Posterior cingulate gyrus (tissue), 11 donors: ENCODE results near the gene TLL1.

ENCODE experiments used
- DNase-seq, 10 donors: peaks; one replicate each; pipeline versions ENCODE4 v3.0.0 to v3.0.0-alpha.2; 2020 to 2021; ENCODE audit warnings: mixed read lengths in 3 of 10
- intact Hi-C: fragments of 100-400 bp; cut with DNase I; formaldehyde crosslinking; loops from one replicate; pipeline ENCODE4 v1.15.1; 2023

The TLL1 gene

GRCh38 chr4:165879641-165880040 lies 6.6 kb downstream of the TLL1 start:
- intact Hi-C loops: no loop called here
- no peak for DNase-seq

DNA sequence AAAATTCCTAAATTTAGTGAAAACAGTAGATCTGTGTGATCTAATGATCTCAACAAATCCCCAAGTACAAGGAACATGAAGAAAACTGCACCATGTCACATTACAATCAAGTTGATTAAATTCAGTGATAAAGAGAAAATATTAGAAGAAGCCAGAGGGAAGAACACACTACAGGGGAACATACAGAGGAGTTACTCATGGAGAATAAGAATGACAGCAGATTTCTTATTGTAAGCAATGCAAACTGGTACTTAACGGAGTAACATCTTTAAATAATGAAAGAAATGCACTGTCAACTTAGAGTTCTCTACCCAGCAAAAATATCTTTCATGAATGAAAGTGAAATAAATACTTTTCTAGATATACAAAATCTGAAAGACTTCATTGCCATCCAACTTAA lies 21.1 kb downstream of the TLL1 start:
- no peak for DNase-seq
- intact Hi-C loops: no loop called here

DNA sequence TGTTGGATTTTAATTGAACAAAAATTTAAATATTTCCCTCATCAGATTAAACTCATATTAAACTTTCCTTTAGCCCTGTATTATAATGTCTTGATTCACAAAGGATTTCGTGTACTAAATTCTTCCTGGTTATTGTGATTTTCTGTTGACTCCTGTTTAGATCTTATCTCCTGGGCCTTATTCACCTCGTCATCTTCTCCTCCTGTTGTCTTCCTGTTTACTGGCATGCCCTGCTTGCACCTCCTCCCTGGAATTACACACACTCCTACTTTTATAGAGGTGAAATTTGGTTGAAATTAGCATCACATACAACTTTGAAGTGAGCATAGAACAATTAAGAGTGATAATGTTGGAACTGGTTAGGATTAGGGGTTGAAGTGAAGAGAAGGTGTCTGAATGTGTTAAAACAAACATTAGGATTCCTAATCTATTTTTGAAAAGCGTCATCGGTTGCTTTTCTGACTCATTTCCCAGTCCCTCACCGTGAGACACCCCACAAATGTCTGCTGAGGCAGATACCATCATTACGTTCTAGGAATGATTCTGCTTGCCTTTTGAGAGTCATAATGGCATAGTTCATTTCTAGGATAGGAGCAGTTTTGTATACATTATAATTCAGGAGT lies 32.5 kb downstream of the TLL1 start:
- intact Hi-C loops: no loop called here

GRCh38 chr4:165906272-165906671 lies 33.2 kb downstream of the TLL1 start:
- DNase-seq: no peak
- intact Hi-C loops: no loop called here

More for the DNA sequence above, 32.5 kb downstream of the TLL1 start:
- no peak for DNase-seq

GRCh38 chr4:165909947-165910346 lies 36.9 kb downstream of the TLL1 start:
- intact Hi-C loops: no loop called here

GRCh38 chr4:165915215-165915614 lies 42.2 kb downstream of the TLL1 start:
- intact Hi-C loops: no loop called here
- DNase-seq: no peak

More at GRCh38 chr4:165909947-165910346, 36.9 kb downstream of the TLL1 start:
- DNase-seq: no peak

- intact Hi-C loops: no loop called here
- no peak for DNase-seq
These were observed 48.5 kb downstream of the TLL1 start for GRCh38 chr4:165921546-165921945.

DNA sequence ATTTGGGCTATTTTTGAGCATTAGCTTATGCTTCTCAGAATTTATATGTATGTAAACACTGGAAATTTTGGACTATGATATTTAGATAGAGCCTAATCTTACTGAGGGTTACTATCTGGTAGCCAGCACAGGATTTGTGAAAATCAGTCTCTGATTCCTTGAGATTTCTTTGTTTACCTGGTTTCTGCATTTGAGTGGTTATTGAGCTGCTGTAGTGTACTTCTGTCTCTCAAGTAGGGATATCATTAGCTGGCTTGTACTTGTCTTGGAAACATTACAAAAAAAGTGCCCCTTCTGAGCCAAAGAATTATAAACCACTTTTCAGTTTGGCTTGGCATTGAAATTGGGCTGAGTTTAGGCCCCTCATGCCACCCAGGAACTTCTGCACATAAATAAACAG lies 49.7 kb downstream of the TLL1 start:
- intact Hi-C loops: no loop called here
- DNase-seq: no peak

DNA sequence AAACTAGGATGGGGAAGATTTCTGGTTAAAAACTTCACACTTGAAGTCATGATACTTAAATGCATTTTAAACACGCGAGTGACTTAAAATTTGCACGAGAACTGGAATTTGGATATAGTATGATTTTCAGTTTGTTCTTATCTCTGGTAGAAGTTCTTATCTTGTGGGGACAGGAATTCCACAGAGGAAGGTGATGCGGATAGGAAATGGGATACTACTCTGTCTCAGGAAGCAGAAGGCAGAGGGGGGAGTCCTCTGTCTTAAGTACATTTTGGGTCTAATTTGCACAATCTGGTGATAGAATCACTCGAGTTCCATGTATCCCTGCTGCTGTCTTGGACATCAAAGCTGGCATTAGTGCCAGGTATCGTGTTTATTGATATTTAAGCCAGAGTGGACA lies 53.3 kb downstream of the TLL1 start:
- no peak for DNase-seq
- intact Hi-C loops: no loop called here

DNA sequence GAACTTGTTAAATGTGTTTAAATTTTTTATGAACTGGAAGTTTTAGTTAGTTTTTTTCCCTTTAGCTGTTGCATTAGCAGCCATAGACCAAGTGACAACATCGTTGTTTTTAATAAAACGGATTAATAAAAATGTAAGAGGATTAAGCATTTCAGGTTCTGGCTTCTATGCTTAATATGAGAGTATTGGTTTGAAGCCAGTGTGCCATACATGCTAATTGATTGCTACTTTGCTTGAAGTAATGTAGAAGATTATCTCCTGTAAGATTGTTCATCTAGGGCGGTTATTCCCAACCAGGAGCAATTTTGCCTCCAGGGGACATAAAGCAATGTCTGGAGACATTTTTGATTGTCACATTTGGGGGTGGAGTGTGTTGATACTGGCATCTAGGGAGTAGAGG lies 54.3 kb downstream of the TLL1 start:
- no peak for DNase-seq
- intact Hi-C loops: no loop called here

GRCh38 chr4:165927815-165928214 lies 54.8 kb downstream of the TLL1 start:
- intact Hi-C loops: no loop called here
- no peak for DNase-seq

GRCh38 chr4:165928601-165929000 lies 55.6 kb downstream of the TLL1 start:
- no peak for DNase-seq
- intact Hi-C loops: no loop called here

DNA sequence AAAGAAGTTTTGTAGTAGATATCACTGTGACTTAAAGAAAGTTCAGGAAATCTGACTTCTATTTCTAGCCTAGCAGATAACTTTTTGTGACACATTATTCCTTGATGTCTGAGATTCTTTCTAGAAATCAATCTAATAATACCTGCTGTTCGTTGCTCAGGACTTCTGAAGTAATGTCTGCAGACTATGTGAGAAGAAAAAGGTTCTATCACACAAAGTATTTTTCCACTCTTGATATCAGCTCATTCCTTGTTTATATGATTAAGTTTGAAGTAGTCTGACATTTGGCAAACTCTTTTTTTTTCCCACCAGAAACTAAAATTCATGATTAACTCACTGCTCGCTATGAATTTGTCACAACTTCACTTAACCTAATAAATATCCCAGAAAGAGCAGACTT lies 56.6 kb downstream of the TLL1 start:
- no peak for DNase-seq
- intact Hi-C loops: no loop called here

- intact Hi-C loops: no loop called here
These were observed 58.7 kb downstream of the TLL1 start for GRCh38 chr4:165931741-165932140.

DNA sequence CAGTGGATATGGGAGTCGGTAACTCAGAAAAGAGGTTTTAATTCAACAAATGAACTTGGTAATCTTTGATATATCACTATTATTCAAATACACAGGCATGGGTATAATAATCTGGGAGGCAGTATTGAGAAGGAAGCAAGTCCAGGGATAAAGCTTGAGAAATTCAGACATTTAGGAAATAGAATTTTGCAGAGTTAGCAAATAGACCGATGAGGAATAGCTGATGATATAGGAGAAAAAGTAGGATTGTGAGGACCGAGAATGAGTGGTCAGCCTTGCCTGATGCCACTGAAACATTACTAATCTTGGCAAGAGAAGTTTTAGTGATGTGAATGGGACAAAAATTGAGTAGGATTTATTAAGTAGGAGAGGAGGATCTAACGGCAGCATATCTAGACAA lies 71.9 kb downstream of the TLL1 start:
- DNase-seq: no peak
- intact Hi-C loops: no loop called here

More at GRCh38 chr4:165931741-165932140, 58.7 kb downstream of the TLL1 start:
- no peak for DNase-seq

DNA sequence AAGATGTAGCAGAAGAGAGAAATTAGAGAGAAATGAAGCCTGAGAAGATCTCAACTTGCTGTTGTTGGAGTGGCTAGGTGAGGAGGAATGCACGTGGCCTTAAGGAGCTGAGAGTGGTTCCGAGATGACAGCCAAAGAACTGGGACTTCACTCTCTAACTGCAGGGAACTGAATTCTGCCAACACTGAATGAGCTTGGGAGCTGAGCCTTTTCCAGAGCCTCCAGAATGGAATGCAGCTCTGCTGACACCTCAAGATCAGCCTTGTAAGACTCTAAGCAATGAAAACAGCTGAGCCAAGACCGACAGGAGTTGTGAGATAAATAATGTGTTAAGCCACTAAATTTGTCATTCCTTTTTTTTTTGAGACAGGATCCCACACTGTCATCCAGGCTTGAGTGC lies 73.0 kb downstream of the TLL1 start:
- intact Hi-C loops: no loop called here
- no peak for DNase-seq

GRCh38 chr4:165947019-165947418 lies 74.0 kb downstream of the TLL1 start:
- no peak for DNase-seq
- intact Hi-C loops: no loop called here

DNA sequence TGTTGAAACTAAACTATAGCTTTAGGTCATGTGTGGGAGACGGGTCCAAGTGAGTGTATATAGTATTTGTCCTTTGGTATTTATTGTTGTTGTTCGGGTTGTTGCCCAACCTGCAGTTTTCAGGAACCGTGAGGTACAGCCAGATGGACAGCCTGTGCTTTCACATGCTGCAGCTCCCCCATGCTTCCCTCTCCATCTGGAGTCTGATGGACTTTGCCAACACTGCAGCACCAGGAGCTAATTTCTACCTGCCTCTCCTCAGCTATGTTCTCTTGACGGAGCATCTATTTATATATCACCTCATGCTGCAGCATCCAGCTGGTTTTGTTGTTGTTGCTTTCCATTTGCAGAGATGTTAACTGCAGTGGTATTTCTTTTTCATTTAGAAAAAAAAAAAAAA lies 80.1 kb downstream of the TLL1 start:
- intact Hi-C loops: no loop called here
- DNase-seq: peak in 5 of 10 donors; percentile 6 to 68 (median 12)

GRCh38 chr4:165963621-165964020 lies 90.6 kb downstream of the TLL1 start:
- intact Hi-C loops: no loop called here
- DNase-seq: no peak

DNA sequence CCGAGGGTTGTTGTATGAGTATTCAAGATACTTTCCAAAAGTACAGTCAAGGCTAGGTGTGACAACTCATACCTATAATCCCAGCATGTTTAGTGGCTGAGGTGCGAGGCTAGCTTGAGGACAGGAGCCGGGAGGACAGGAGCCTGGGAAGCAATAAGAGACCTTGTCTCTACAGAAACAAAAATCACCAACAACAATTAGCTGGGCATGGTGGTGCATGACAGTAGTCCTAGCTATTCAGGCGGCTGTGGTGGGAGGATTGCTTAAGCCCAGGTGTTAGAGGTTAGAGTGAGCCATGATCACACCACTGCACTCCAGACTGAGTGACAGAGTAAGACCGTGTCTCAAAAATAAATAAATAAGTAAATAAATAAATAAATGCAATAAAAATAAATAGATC lies 91.6 kb downstream of the TLL1 start:
- intact Hi-C loops: no loop called here
- DNase-seq: peak in 2 of 10 donors; percentile 28 to 29

GRCh38 chr4:165965503-165965902 lies 92.5 kb downstream of the TLL1 start:
- intact Hi-C loops: no loop called here
- no peak for DNase-seq

DNA sequence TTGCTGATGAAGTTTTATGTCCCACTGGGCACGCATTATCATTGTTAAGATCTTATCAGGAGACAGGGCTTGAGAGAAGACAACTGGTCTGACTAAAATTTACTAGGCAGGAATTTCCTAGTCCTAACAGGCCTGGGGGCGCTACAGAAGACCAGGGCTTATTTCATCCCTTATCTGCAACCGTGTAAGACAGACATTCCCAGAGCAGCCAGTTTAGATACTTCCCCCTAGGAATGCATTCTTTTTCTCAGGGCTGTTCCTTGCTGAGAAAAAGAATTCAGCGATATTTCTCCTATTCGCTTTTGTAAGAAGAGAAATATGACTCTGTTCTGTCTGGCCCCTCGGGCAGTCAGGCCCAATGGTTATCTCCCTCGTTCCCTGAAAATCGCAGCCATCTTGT lies 93.8 kb downstream of the TLL1 start:
- intact Hi-C loops: no loop called here
- peak in 1 of 10 donors; percentile 30 for DNase-seq

GRCh38 chr4:165967486-165967885 lies 94.4 kb downstream of the TLL1 start:
- intact Hi-C loops: no loop called here
- peak in 2 of 10 donors; percentile 18 to 20 for DNase-seq
